ENCODE data around the gene SLC4A1. TPM values are rescaled to one million over a fixed set of nuclear protein-coding genes. Genes with fewer than 3 reads are reported as not detected.

The SLC4A1 gene
- total and polyA plus RNA-seq, 2 of the 13 experiments (the other 11 are each of a cell fraction or from before 2014, with no cell fraction given), result not detected

GRCh38 chr17:44220213-44221083 lies 47.5 kb downstream of the SLC4A1 start (continued):
- TF ChIP-seq ZBTB40 (IDR thresholded peaks at IDR 0.05), result no peak
- TF ChIP-seq ZBTB40 (CRISPR knock-in tag; IDR thresholded peaks at IDR 0.05), result no peak
- no peak for TF ChIP-seq ZBTB38 (CRISPR knock-in tag; IDR thresholded peaks at IDR 0.05)
- TF ChIP-seq ZFAT (CRISPR knock-in tag; conservative IDR thresholded peaks at IDR 0.05), result 0 out of 2 replicates have a peak, but pooled peaks have one; percentile 45
- TF ChIP-seq ZNF550 (CRISPR knock-in tag; IDR thresholded peaks at IDR 0.05; ENCODE audit: borderline replicate concordance), result no peak
- peak; percentile 73; the same call in 1 of the 2 replicates for TF ChIP-seq GABPB1 (CRISPR knock-in tag; IDR thresholded peaks at IDR 0.05)
- peak; percentile 19; the same call in 1 of the 2 replicates for TF ChIP-seq E2F1 (CRISPR knock-in tag; IDR thresholded peaks at IDR 0.05)
- TF ChIP-seq LBX2 (CRISPR knock-in tag; IDR thresholded peaks at IDR 0.05; ENCODE audit: borderline replicate concordance), result no peak
- TF ChIP-seq ATRX (CRISPR knock-in tag; IDR thresholded peaks at IDR 0.05; ENCODE audit: borderline replicate concordance), result no peak
- peak; percentile 63; the same call in 1 of the 2 replicates for TF ChIP-seq BRD4 (CRISPR knock-in tag; IDR thresholded peaks at IDR 0.05)
- no peak for TF ChIP-seq REL (CRISPR knock-in tag; conservative IDR thresholded peaks at IDR 0.05)
- TF ChIP-seq HNRNPUL1 (IDR thresholded peaks at IDR 0.05; ENCODE audit: low read depth, low read length), result no peak
- no peak for TF ChIP-seq MXI1 (IDR thresholded peaks at IDR 0.05; ENCODE audit: borderline replicate concordance, low read depth, low read length)
- no peak for TF ChIP-seq RARG (CRISPR knock-in tag; IDR thresholded peaks at IDR 0.05; ENCODE audit: low read depth)
- TF ChIP-seq PTBP1 (IDR thresholded peaks at IDR 0.05; ENCODE audit: low read depth, low read length, poor library complexity, severe bottlenecking), result peak; percentile 60
- TF ChIP-seq CREB3 (CRISPR knock-in tag; IDR thresholded peaks at IDR 0.05), result peak; percentile 89
- TF ChIP-seq ZNF616 (CRISPR knock-in tag; IDR thresholded peaks at IDR 0.05; ENCODE audit: low read depth), result peak; percentile 70; the same call in 1 of the 2 replicates
